ENCODE measurements around the gene NUTF2.
"Not testable (repeated sequence)": the region's sequence is repeated elsewhere in the genome, so short reads cannot be mapped to it uniquely, and the experiment has no call there.

NUTF2 gene

DNA sequence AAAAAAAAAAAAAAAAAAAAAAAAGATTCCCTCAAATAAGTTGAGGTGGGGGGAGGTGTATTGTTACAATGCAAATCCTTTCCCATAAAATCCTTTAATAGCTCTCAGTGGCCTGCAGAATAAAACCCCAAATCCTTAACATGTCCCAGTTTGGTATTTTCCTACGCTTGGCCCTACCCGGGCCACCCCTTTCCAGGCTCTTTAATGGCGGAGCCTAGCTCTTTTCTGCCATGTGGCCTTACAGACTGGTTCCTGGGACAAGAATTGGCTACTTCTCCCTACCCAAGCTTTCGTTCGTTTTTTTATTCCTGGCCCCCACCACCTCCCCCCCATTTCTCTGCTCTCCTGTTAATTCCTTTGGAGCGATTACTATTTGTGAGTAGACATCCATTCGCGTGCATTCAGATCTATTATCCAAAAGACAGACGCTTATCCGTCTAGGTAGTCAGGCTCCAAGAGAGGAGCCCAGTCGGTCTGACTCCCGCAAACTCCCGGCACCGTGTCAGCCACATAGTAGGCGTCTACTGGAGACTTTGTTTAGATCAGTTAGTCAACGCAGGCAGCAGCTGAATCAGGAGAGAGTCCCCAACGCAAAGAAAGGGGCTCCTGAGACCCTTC, 5.4 kb upstream of the NUTF2 start:
- no peak for DNase-seq

DNA sequence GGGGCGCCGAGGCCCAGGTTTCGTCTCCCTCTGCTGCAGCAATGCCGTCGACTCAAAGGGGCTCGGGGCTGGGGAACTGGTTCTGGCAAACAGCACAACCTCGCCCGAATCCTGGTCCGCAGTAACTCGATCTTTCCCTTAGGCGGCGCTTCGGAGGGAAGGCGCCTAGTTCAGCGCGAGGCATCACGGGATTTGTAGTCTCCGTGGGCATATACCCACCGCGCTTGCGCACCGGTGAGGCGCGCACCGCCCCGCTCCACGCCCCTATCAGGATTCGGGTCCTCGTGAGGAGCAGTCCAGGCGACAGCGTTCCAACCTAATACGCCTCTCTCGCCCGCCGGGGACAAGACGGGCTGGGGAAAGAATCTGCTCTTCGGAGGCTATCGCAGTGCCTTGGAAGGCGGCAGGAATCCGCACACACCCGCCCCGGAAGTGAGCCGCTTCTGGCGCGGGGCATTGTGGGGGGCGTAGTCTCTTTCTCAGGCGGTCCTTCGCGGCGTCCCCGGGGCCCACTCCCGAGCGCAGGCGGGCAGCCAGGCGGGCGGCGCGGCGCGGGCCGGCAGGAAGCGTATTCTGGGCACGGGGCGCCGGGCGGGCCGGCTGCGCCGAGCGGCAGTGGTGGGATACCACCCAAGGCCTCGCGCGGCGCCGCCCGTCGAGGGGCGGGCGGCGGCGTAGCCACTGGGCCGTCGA, 4.8 kb upstream of the NUTF2 start, which contains the start of gene THAP11:
TSS of gene THAP11 (plus strand) at position 505 of the 693 bp plus-strand sequence. CDS start 235 bp downstream, outside the sequence.
- peak; percentile 96 to 98 for DNase-seq

DNA sequence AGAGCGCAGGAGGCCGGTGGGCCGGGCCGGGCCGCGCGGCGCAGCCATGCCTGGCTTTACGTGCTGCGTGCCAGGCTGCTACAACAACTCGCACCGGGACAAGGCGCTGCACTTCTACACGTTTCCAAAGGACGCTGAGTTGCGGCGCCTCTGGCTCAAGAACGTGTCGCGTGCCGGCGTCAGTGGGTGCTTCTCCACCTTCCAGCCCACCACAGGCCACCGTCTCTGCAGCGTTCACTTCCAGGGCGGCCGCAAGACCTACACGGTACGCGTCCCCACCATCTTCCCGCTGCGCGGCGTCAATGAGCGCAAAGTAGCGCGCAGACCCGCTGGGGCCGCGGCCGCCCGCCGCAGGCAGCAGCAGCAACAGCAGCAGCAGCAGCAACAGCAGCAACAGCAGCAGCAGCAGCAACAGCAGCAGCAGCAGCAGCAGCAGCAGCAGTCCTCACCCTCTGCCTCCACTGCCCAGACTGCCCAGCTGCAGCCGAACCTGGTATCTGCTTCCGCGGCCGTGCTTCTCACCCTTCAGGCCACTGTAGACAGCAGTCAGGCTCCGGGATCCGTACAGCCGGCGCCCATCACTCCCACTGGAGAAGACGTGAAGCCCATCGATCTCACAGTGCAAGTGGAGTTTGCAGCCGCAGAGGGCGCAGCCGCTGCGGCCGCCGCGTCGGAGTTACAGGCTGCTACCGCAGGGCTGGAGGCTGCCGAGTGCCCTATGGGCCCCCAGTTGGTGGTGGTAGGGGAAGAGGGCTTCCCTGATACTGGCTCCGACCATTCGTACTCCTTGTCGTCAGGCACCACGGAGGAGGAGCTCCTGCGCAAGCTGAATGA, 4.0 kb upstream of the NUTF2 start:
- DNase-seq, result peak; percentile 72 to 77

DNA sequence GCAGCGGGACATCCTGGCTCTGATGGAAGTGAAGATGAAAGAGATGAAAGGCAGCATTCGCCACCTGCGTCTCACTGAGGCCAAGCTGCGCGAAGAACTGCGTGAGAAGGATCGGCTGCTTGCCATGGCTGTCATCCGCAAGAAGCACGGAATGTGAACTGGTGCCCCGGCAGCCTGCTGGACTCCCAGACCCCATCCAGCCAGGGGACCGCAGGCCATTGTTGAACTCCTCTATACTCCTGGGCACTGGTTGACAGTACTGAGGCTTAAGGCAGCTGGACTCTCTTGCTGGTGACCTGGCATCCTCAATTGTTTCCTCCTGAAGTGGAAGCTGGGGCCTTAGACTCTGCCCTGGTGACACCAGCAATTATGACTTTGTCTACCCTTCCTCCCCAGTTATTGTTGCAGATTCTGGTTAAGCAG, 3.4 kb upstream of the NUTF2 start:
- no peak for DNase-seq

DNA sequence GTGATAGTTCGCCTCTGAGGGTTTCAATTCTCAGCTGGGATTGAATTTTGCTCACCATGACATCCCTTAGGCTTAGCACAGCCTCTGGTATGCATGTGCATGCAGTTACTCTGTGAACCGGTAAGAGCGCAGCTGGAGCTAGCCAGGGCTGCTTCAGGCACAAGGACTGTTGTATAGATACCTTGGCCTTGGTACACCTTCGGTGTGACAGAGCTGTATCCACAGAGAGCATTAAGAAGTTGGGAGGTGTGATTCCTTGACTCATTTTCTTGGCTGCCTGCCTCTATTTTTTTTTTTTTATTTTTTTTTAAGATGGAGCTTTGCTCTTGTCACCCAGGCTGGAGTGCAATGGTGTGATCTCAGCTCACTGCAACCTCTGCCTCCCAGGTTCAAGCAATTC, 2.2 kb upstream of the NUTF2 start:
- peak in 1 of 2 experiments; percentile 23 for DNase-seq

DNA sequence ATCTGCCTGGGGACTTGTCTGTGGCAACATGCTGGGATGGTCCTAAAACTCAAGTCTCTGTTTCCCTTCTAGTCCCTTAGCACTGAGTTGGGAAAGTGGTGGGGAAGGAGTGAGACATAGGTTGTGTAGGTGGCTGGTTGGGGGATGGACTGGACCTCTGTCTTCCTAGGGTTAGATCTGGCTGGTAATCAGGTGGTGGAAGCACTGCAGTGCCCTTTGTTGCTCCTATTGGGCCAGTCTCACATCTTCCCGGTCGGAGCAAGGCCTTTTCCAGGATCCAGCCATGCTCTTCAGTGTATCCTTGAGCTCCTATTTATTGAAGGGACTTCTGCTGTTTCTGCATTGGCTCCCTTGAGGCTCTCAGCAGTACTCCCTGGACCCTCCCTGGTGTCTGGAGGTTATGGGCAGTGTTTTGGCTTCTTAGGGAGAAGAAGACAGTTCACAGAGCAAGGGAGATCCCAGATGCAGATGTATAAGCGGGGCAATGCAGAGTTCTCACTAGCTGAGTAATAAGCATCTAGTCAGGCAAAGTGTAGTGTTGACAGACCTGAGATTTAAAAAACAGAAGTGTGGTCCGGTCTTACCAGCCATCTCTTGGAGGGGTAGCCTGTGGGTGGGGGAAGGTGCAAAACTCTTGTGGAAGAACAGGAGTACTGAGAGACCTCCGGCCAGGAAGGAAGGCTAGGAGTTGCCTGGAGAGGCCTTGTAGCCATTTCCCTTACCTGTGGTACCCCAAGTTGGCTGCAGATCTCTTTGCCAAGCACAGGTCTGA, 1.3 kb upstream of the NUTF2 start:
- peak in 1 of 2 experiments; percentile 32 for DNase-seq

DNA sequence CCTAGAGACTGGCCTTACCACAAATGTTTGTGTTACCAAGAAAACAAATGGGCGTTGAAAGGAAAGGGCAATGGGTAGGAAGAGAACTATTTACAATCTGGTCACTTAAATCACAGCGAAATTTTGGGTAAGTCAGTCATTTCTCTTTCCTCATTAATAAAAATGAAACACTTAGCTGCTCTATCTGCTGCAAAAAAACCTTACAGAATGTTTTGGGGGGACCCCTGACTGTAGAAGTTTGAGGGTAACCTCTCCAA, 742 bp upstream of the NUTF2 start:
- DNase-seq, result no peak

DNA sequence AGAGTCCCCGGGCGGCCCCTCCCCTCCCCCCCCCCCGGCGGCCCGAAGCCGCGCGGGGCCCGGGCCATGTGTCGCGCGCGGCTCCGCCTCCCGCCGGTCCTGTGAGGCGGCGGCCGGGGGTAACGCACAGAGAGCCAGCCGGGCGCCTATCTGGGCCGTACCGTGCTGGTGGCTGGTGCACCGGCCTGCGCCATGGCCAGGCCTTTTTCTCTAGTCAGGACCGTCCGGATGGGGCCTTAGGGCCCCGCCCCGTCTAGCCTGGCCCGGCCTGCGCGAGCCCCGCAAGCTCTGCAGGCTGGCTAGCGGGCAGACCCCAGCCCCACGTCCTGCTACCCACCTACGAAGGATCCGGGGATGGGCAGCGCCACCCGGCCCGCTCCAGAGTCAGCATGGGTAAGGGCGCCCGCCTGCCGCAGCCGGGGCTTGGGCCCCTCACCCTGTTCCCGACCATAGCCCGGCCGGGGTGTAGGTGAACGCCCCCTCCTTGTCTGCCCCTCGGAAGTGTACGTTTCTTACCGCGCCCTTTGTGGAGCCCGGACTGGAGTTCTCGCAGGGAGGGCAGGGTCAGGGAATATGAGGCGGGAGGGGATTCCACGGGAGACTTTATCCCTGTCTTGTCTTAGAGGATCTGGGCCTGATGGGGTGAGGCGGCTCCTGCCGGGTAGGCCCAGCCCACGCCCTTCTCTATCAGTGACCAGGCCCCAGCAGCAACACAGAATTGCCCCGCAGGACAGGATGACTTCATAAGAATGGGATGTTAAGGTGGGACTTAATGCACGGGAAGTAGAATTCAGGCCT, 530 bp downstream of the NUTF2 start, which contains the start of gene CENPT:
TSS of gene CENPT (minus strand) at position 630 of the 798 bp plus-strand sequence. CDS start 13,834 bp downstream, outside the sequence.
- peak in 1 of 2 experiments; percentile 48 for DNase-seq

DNA sequence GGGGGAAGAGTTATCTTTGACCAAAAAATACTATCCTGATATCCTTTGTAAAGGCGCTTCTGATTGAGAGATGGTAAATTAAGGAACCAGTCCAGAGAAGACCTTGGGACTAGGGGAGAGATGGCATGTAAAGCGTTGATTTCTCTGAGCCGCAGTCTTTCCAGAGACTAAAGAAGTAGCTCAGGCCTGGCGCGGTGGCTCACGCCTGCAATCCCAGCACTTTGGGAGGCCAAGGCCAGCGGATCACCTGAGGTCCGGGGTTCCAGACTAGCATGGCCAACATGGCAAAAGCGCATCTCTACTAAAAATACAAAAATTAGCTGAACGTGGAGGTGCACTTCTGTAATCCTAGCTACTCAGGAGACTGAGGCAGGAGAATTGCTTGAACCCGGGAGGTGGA, 1.4 kb downstream of the NUTF2 start:
- no peak for DNase-seq

DNA sequence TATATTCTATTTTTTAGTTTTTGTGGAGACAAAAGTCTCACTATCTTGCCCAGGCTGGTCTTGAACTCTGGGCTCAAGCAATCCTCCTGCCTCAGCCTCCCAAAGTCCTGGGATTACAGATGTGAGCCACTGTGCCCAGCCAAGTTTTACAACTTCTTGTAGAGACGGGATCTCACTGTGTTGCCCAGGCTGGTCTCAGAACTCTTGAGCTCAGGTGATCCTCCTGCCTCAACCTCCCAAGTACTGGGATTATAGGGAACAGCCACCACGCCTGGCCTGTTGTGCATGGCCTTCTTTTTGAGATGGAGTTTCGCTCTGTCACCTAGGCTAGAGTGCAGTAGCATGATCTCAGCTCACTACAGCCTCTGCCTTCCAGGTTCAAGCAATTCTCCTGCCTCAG, 6.9 kb downstream of the NUTF2 start:
- DNase-seq, result no peak

DNA sequence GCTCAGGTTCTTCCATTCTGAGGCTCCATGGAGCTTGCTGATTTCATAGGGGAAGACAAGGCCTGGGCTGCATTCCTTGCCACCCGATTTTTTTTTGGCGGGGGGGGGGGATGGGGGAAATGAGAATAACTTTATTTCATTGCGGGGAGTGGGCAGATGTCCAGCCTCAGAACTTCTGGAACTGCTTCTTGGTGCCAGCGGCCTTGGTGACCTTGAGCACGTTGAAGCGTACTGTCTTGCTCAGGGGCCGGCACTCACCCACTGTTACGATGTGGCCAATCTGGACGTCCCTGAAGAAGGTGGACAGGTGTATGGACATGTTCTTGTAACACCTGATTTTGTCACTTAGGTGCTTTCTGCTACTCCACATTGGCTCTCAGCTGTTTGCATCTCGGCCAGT, 9.1 kb downstream of the NUTF2 start:
- no peak for DNase-seq

DNA sequence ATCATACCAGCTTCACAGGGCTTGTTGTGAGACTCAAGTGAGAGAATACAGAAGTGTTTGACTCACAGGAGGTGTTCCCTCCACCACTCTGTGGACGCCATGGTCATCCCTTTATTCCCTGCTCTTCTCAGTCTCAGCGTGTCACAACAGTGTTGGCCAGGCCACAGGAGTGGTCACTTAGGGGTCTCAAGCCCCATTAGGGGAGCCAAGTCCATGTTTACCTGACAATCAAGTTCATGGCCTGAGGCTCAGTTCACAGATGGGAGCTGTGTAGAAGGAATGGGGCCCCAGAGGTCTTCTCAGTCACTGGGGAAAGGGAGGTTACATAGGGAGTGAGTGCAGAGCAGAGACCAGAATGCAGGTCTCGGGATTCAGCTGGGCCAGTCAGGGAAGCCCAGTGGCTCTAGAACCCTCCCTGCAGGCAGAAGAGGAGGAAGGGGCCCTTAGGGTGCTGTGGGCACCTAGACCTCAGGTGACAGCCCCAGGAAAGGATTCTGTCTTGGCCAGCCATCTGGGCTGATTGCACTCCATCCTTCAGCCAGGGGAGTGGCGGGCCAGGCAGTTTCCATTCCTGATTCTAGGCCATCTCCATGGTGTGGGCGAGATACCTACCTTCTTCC, 10.3 kb downstream of the NUTF2 start:
- DNase-seq, result no peak

DNA sequence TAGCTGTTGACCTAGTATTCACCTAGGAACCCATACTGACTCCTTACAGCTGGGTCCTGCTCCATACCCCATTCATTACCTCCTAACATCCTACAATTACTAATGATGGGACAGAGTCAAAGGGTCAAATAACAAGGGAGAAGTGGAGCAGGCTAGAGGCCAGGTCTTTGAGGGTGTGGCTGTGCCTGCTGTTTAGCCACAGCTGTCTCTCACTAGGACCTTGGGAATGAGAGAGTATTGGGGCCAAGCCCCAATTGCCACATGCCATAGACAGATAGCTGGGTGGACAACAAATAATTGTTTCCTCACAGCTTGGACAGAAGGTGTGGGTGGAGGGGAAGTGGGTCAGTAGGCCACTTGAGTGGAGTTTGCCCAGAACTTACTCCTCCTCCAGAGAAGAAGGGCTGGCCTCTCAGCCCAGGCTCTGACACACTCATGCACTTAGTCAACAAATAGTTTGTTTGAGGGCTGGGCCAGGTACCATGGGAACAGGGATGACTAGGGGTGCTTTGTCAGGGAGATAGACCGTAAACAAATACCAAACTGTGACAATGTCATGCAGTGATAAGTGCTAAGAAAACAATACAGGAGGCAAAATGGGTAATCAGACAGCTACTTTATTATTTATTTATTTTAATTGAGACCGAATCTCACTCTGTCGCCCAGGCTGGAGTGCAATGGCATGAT, 11.0 kb downstream of the NUTF2 start:
- DNase-seq, result peak; percentile 36 to 42

DNA sequence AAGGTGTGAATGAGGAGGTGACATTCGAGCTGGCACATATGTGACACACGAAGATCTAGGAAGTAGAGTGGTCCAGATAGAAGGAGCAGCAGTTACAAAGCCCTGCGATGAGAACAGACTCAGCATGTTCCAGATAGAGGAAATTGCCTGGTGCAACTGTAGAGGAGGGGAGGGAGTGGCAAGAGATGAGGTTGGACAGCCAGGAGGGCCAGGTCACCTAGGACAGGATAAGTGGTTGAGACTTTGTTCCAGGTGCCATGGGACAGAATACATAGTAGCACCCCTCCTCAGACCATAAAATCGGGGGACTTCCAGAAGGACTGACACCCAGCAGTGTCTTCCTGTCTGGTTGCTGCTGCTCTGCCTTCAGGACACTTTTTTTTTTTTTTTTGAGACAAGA, 11.8 kb downstream of the NUTF2 start:
- no peak for DNase-seq

DNA sequence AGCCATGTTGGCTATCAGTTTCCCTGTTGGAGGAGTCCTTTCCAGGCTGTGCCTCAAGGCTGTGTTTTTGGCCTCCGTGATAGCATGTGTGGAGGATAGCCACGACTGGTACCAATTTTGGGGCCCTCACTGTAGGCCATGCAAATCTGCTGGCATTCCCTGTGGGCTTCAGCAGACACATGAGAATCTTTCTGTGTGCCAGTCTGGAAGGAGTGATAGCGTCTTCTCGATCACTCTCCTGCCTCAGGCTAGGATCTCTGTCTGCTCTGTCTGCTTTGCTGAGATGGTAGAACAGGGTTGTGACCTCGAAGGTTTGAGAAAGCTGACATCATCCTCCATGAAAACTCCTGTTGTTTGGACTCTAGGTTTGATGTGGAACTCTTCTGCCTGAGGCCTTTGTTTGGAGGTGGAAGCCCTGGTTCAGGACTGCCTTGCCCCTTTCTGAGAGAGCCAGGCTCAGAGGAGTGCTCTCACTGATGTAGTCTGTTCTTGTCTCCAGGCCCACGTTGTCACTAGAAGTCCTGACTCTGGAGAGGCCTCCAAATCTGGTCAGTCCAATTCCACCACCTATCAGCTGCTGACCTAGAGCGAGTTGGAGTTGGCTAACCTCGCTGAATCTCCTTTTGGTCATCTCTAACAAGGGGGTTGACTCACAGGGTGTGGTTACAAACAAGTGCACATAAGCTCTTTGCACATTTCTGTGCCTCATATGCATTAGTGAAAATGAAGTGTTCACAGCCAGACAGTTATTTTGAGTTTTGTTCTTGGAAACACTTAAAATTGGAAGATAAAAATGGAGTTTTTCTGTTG, 14.1 kb downstream of the NUTF2 start:
- DNase-seq, result no peak

DNA sequence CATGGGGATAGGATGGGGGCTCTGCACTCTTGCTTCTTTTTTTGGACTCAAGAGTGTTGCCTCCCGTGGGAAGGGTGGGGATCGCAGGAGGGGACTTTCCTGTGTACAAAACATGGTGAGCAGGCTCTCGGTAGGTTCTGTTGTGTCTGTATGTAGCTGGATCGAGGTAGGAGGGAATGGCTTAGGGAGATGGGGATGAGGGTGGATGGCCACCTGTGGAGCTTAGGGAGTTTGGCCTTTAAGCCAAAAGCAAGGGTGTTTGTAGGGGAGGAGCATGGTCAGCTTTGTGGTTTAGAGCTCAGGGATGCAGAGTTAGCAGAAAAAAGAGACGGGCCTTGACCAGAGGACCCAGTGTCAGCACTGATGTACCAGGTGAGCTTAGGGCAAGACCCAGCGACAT, 15.1 kb downstream of the NUTF2 start:
- DNase-seq, result no peak

DNA sequence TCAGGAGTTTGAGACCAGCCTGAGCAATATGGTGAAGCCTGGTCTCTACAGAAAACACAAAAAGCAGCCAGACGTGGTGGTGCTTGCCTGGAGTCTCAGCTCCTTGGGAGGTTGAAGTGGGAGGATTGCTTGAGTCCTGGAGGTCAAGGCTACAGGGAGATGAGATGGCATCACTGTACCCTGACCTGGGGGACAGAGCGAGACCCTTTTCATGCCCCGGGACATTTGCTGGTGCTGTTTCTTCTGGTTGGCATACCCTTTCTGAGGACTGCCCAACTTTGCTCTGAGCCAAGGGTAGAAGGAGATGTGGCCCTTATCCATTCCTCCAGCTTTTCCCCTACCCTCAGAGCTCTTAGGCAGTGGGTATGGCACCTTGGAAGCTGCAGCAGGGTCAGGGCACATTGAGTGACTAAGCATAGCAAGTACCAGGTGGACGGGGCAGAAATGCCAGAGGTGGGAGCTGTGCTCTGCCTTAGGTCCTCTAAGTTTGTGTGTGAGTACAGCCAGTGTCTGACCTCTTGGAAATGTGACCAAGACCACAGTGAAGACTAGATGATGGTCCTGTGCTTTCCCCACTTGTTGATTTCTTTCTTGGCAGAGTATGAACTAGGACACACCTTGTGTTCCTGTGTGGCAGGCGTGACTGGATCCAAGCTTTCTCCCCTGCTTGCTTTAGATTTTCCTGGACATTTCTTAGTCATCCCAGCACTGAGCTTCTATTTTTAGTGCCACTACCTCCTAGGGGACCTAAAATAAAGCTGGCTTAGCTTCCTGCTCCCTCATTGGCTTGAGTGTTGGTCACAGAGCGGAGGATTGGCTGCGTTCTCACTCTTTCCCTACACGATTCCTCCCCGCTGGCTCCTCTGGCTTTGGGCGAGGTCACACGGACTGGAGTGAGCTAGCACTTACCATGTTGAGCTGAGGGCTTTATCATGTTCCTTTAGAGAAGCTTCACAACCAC, 16.2 kb downstream of the NUTF2 start:
- no peak for DNase-seq

DNA sequence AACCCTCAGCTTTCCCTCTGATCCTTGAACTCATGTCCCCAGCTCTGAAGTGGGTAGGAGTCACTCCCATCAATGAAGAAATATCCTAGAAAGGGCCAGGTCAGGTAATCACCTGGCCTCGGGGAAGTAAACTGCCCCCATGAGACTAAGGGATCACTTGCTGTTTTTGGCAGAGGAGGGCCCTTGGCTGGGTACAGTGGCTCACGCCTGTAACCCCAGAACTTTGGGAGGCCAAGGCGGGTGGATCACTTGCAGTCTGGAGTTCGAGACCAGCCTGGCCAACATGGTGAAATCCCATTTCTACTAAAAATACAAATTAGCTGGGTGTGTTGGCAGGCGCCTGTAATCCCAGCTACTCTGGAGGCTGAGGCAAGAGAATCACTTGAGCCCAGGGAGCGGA, 17.3 kb downstream of the NUTF2 start:
- not testable (repeated sequence) for DNase-seq

DNA sequence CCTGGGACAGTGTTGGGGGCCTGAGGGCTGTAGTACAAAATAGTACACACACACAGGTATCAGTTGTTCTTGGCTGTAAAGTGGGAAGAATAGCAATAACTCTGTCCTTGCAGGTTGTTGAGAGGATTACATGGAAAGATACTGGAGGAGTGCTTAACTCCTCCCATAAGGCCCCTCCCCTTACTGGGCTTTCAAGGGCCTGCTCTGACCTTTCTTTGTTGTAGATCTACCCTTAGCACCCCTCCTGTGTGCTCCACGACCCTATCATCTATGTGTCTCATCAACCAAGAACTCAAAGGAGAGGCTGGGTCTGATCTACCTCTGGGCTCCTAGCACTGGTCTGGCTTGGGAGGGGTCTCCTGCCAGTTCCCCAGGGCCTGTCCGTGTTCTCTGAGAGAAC, 17.9 kb downstream of the NUTF2 start:
- no peak for DNase-seq

Data from activated T-cell treated with anti-CD3 and anti-CD28 coated beads, Interleukin-2, amount 50 U/mL, for 48 hours (primary cell).